NCI-H2171 treated with DMSO at 0.1 percent for 48 hours (cell line): Measurements from ENCODE around the gene PCDHA5.
"Not testable (repeated sequence)": the region's sequence is repeated elsewhere in the genome, so short reads cannot be mapped to it uniquely, and the experiment has no call there.

Experiments
- DNase-seq: peaks from one replicate; lab custom pipeline; 2025; lab: John Stamatoyannopoulos, UW

PCDHA5 gene

DNA sequence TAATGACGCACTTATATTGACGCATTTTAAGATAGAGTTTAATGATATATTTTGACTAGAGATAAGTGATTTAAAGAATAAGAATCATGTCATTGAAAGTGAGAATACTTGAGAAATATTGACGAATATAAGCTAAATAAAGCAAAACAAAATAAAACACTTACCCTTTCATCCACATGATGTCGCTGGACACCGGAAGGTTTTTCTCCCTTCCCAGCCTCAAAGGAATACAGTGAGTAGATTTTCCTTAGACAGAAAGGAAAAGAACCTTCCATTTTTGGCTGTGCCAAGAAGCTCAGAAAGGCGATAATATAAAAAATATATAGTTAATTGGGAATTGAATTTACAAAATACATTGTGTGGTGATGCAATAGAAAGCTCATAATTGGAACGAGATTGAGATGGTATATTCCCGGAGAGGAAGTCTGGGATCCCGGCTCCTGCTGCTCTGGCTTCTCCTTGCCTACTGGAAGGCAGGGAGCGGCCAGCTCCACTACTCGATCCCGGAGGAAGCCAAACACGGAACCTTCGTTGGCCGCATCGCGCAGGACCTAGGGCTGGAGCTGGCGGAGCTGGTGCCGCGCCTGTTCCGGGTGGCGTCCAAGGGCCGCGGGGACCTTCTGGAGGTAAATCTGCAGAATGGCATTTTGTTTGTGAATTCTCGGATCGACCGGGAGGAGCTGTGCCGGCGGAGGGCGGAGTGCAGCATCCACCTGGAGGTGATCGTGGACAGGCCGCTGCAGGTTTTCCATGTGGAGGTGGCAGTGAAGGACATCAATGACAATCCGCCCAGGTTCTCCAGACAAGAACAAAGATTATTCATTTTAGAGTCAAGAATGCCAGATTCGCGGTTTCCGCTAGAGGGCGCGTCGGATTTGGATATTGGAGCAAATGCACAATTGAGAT is at the start of gene PCDHA5:
PCDHA5 (plus strand) TSS at position 239 of the 906 bp plus-strand sequence.
- no peak for DNase-seq

DNA sequence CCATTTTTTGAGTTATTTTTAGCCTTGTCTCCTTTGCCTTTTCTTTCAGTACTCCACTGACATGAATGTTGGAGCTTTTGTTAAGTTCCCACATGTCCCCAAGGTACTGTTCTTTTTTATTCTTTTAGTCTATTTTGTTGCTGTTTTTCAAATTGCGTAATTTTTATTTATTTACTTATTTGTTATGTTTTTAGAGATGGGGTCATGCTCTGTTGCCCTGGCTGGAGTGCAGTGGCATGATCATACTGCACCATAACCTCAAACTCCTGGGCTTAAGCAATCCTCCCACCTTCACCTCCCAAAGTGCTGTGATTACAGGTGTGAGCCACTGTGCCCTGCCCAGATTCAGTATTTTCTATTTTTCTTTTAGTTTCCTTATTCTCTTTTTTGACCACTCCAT is 40.9 kb upstream of the PCDHA5 start:
- DNase-seq: no peak

DNA sequence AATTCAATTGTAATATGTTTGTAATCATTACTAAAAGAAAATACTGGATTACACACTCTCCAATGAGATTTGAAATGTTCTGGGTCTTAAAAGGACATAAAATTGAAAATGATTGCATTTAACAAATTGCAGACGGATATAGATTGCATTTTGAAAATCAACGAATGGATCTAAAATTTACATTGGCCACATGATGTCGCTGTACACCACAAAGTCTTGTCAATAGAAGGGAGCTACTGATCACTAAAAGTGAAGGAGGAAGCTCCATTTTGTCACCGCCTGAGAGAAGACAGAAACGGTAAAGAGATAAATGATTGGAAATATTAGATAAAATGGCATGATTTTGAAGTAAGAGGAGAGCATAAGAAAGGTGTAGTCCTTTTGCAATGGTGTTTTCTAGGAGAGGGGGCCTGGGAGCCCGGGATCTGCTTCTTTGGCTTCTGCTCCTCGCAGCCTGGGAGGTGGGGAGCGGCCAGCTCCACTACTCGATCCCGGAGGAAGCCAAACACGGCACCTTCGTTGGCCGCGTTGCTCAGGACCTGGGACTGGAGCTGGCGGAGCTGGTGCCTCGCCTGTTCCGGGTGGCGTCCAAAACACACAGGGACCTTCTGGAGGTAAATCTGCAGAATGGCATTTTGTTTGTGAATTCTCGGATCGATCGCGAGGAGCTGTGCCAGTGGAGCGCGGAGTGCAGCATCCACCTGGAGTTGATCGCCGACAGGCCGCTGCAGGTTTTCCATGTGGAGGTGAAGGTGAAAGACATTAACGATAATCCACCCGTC is 35.3 kb upstream of the PCDHA5 start, which contains the start of gene PCDHA1:
PCDHA1 (plus strand) TSS at position 236 of the 782 bp plus-strand sequence.
- DNase-seq: no peak

DNA sequence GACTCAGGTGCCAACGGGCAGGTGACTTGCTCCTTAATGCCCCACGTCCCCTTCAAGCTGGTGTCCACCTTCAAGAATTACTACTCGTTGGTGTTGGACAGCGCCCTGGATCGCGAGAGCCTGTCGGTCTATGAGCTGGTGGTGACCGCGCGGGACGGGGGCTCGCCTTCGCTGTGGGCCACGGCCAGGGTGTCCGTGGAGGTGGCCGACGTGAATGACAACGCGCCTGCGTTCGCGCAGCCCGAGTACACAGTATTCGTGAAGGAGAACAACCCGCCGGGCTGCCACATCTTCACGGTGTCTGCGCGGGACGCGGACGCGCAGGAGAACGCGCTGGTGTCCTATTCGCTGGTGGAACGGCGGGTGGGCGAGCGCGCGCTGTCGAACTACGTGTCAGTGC is 34.0 kb upstream of the PCDHA5 start:
- not testable (repeated sequence) for DNase-seq

DNA sequence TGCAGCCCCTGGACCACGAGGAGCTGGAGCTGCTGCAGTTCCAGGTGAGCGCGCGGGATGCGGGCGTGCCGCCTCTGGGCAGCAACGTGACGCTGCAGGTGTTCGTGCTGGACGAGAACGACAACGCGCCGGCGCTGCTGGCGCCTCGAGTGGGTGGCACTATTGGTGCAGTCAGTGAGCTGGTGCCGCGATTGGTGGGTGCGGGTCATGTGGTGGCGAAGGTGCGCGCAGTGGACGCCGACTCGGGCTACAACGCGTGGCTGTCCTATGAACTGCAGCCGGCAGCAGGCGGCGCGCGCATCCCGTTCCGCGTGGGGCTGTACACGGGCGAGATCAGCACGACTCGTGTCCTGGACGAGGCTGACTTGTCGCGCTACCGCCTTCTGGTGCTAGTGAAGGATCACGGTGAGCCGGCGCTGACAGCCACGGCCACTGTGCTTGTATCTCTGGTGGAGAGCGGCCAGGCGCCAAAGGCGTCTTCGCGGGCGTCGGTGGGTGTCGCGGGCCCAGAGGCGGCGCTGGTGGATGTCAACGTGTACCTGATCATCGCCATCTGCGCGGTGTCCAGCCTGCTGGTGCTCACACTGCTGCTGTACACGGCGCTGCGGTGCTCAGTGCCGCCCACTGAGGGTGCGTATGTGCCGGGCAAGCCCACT is 33.4 kb upstream of the PCDHA5 start:
- DNase-seq: not testable (repeated sequence)

DNA sequence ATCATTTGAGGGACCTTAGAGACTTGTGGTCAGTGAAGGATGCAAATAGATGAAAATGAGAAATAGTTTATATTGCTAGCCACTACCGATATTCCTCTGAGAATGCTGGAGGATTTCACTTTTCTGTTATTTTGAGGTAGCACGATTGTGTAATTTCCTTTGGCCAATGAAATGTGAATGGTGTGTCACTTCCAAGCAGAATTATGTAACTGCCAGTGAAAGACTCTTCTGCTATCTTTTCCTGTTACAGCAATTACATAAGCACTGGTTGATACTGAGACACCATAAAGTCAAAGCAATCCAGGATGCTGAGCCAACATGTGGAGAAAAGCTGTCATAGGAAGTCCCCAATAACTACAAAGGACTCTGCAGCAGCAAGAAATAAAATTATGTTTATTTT is 30.3 kb upstream of the PCDHA5 start:
- no peak for DNase-seq

DNA sequence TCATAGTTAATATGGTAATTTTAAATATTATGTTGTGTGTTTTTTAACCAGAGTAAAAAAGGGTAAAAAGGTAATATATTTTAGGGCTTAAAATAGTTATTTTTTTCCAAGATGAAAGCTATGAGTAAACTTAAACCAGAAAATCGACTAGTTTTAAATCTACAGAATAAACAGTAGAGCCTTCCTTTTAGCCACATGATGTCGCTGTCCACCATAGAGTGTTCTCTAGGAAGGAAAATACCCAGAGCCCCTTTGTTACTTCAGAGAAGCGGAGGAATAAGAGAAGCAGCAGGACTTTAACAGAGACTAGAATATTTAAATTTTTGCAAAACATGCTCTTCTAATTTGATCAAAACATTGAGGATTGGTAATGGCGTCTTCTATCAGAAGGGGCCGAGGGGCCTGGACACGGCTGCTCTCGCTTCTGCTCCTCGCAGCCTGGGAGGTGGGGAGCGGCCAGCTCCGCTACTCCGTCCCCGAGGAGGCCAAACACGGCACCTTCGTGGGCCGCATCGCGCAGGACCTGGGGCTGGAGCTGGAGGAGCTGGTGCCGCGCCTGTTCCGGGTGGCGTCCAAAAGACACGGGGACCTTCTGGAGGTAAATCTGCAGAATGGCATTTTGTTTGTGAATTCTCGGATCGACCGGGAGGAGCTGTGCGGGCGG is 26.7 kb upstream of the PCDHA5 start, which contains the start of gene PCDHA2:
PCDHA2 (plus strand) TSS at position 258 of the 664 bp plus-strand sequence.
- no peak for DNase-seq

DNA sequence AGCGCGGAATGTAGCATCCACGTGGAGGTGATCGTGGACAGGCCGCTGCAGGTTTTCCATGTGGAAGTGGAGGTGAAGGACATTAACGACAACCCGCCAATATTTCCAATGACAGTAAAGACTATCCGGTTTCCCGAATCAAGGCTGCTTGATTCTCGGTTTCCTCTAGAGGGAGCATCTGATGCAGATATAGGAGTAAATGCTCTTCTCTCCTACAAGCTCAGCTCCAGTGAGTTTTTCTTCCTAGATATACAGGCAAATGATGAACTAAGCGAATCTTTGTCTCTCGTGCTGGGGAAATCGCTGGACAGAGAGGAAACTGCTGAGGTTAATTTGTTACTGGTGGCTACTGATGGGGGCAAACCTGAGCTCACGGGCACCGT is 26.2 kb upstream of the PCDHA5 start:
- DNase-seq: no peak

DNA sequence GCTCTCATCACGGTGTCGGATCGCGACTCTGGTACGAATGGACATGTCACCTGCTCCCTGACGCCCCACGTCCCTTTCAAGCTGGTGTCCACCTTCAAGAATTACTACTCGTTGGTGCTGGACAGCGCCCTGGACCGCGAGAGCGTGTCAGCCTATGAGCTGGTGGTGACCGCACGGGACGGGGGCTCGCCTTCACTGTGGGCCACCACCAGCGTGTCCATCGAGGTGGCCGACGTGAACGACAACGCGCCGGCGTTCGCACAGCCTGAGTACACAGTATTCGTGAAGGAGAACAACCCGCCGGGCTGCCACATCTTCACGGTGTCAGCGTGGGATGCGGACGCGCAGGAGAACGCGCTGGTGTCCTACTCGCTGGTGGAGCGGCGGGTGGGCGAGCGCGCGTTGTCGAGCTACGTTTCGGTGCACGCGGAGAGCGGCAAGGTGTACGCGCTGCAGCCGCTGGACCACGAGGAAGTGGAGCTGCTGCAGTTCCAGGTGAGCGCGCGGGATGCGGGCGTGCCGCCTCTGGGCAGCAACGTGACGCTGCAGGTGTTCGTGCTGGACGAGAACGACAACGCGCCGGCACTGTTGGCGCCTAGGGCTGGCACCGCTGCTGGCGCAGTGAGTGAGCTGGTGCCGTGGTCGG is 25.2 kb upstream of the PCDHA5 start:
- DNase-seq: not testable (repeated sequence)

DNA sequence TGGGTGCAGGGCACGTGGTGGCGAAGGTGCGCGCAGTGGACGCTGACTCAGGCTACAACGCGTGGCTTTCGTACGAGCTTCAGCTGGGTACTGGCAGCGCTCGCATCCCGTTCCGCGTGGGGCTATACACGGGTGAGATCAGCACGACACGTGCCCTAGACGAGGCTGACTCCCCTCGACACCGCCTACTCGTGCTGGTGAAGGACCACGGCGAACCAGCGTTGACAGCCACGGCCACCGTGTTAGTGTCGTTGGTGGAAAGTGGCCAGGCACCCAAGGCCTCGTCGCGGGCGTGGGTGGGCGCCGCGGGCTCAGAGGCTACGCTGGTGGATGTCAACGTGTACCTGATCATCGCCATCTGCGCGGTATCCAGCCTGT is 24.7 kb upstream of the PCDHA5 start:
- no peak for DNase-seq

DNA sequence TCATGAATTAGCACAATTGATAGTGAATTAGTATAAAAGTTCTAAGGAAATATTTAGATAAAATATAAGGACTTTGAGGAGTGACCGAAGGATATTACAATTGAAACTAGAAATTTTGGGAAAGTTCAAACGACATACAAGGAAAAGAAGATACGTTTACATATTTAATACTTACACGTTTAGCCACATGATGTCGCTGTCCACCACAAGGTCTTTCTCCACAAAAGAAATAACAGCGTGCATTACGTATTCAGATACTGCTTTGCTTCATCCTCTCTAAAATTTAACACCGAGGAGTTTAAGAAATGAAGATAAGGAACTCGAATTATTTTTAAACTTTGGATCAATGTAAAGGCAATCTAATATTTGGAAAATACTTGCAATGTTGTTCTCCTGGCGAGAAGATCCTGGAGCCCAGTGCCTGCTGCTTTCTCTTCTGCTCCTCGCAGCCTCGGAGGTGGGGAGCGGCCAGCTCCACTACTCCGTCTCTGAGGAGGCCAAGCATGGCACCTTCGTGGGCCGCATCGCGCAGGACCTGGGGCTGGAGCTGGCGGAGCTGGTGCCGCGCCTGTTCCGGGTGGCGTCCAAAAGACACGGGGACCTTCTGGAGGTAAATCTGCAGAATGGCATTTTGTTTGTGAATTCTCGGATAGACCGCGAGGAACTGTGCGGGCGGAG is 20.5 kb upstream of the PCDHA5 start, which contains the start of gene PCDHA3:
PCDHA3 (plus strand) TSS at position 242 of the 678 bp plus-strand sequence.
- no peak for DNase-seq

DNA sequence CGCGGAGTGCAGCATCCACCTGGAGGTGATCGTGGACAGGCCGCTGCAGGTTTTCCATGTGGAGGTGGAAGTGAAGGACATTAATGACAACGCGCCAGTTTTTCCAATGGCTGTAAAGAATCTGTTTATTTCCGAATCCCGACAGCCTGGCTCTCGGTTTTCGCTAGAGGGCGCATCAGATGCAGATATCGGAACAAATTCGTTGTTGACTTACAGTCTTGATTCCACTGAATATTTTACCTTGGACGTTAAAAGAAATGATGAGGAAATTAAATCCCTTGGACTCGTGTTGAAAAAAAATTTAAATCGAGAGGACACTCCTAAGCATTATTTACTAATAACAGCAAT is 19.9 kb upstream of the PCDHA5 start:
- DNase-seq: no peak

DNA sequence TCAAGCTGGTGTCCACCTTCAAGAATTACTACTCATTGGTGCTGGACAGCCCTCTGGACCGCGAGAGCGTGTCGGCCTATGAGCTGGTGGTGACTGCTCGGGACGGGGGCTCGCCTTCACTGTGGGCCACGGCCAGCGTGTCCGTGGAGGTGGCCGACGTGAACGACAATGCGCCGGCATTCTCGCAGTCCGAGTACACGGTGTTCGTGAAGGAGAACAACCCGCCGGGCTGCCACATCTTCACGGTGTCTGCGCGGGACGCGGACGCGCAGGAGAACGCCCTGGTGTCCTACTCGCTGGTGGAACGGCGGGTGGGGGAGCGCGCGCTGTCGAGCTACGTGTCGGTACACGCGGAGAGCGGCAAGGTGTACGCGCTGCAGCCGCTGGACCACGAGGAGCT is 19.0 kb upstream of the PCDHA5 start:
- not testable (repeated sequence) for DNase-seq

DNA sequence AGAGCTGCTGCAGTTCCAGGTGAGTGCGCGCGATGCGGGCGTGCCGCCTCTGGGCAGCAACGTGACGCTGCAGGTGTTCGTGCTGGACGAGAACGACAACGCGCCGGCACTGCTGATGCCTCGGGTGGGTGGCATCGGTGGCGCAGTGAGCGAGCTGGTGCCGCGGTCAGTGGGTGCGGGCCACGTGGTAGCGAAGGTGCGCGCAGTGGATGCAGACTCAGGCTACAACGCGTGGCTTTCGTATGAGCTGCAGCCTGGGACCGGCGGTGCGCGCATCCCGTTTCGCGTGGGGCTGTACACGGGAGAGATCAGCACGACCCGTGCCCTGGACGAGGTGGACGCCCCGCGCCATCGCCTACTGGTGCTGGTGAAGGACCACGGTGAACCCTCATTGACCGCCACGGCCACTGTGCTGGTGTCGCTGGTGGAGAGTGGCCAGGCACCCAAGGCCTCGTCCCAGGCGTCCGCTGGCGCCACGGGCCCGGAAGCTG is 18.6 kb upstream of the PCDHA5 start:
- DNase-seq: no peak

DNA sequence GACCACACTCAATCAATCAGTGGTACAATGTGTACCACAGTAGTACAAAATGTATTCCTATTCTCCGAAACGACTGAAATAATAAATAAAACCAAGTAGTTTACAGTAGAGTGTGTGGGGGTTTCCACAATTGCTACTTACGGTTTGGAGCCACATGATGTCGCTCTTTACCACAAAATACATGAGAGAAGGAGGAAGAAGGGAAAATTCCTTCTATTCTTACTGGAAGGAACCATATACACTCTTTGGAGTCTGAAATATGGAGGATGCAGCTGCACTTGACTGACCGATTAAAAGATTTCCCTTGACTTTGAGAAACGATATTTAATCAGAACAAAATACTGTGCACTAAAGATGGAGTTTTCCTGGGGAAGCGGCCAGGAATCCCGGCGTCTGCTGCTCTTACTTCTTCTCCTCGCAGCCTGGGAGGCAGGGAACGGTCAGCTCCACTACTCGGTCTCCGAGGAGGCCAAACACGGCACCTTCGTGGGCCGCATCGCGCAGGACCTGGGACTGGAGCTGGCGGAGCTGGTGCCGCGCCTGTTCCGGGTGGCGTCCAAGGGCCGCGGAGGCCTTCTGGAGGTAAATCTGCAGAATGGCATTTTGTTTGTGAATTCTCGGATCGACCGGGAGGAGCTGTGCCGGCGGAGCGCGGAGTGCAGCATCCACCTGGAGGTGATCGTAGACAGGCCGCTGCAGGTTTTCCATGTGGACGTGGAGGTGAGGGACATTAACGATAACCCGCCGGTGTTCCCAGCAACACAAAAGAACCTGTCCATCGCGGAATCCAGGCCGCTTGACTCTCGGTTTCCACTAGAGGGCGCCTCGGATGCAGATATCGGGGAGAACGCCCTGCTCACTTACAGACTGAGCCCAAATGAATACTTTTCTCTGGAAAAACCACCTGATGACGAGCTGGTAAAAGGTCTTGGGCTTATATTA is 14.3 kb upstream of the PCDHA5 start, which contains the start of gene PCDHA4:
PCDHA4 (plus strand) TSS at position 235 of the 942 bp plus-strand sequence.
- no peak for DNase-seq

DNA sequence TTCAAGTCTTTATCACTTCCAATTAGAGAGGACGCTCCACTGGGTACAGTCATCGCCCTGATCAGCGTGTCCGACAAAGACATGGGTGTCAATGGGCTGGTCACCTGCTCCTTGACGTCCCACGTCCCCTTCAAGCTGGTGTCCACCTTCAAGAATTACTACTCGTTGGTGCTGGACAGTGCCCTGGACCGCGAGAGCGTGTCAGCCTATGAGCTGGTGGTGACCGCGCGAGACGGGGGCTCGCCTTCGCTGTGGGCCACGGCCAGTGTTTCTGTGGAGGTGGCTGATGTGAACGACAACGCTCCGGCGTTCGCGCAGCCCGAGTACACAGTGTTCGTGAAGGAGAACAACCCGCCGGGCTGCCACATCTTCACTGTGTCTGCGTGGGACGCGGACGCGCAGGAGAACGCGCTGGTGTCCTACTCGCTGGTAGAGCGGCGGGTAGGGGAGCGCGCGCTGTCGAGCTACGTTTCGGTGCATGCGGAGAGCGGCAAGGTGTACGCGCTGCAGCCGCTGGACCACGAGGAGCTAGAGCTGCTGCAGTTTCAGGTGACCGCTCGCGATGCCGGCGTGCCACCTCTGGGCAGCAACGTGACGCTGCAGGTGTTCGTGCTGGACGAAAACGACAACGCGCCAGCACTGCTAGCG is 13.0 kb upstream of the PCDHA5 start:
- DNase-seq: not testable (repeated sequence)

DNA sequence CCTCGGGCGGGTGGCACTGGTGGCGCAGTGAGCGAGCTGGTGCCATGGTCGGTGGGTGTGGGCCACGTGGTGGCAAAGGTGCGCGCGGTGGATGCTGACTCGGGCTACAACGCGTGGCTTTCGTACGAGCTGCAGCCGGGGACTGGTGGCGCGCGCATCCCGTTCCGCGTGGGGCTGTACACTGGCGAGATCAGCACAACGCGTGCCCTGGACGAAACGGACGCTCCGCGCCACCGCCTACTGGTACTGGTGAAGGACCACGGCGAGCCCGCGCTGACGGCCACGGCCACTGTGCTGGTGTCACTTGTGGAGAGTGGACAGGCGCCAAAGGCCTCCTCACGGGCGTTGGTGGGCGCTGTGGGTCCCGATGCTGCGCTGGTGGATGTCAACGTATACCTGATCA is 12.5 kb upstream of the PCDHA5 start:
- no peak for DNase-seq

DNA sequence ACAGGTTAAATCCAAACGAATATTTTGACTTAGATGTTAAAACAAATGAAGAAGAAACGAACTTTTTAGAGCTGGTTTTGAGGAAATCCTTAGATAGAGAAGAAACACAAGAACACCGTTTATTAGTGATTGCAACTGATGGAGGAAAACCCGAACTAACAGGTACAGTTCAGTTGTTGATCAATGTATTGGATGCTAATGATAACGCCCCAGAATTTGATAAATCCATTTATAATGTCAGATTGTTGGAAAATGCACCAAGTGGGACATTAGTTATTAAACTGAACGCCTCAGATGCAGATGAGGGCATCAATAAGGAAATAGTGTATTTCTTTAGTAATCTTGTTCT is 842 bp downstream of the PCDHA5 start:
- DNase-seq: no peak

DNA sequence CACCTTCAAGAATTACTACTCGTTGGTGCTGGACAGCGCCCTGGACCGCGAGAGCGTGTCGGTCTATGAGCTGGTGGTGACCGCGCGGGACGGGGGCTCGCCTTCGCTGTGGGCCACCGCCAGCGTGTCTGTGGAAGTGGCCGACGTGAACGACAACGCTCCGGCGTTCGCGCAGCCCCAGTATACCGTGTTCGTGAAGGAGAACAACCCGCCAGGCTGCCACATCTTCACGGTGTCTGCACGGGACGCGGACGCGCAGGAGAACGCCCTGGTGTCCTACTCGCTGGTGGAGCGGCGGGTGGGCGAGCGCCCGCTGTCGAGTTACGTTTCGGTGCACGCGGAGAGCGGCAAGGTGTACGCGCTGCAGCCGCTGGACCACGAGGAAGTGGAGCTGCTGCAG is 1.6 kb downstream of the PCDHA5 start:
- DNase-seq: not testable (repeated sequence)
